A673 (cell line): ENCODE data around the gene MED31. TPM values are rescaled to one million over a fixed set of nuclear protein-coding genes. Genes with fewer than 3 reads are reported as not detected.

Experiments
- BruUV-seq: library from RNA; stranded (reverse); fragments of 400-500 nt; replicated peaks from 2 replicates; lab custom pipeline; 2021; lab: Mats Ljungman, UMichigan
- CTCF ChIA-PET: fragments of 300-600 bp; sonication (Branson Sonifier 250); formaldehyde crosslinking; loops from one replicate; lab custom pipeline; 2022; ENCODE audit warnings: antibody characterized with exemption; lab: Charles Lee
- POLR2A ChIA-PET: fragments of 300-600 bp; sonication (Branson Sonifier 250); formaldehyde crosslinking; loops from one replicate; lab custom pipeline; 2022; ENCODE audit warnings: antibody characterized with exemption; ENCODE audit not compliant: low non-redundant PET; lab: Charles Lee
- DNase-seq: peaks from one replicate; pipeline ENCODE4 v3.0.0-alpha.2; 2015; ENCODE audit warnings: low spot score
- H3K27ac ChIP-seq: fragments of 200-600 bp; sonication (generic); 2 replicates; pipeline ENCODE4 v1.5.1; 2016; ENCODE audit warnings: mixed run types, low read depth, mild to moderate bottlenecking, mixed read lengths, antibody characterized with exemption, low read length; ENCODE audit not compliant: poor library complexity, severe bottlenecking
- H3K27me3 ChIP-seq: fragments of 200-600 bp; sonication (generic); replicated peaks from 2 replicates; pipeline ENCODE4 v1.6.1; 2017; ENCODE audit warnings: mixed run types, low read depth, mild to moderate bottlenecking, mixed read lengths, antibody characterized with exemption, low read length; ENCODE audit not compliant: insufficient read depth, poor library complexity
- H3K36me3 ChIP-seq: fragments of 200-600 bp; sonication (generic); 2 replicates; pipeline ENCODE4 v1.6.1; 2016; ENCODE audit warnings: mixed run types, mild to moderate bottlenecking, mixed read lengths, antibody characterized with exemption, low read length; ENCODE audit not compliant: insufficient read depth, poor library complexity, severe bottlenecking
- H3K4me1 ChIP-seq: fragments of 200-600 bp; sonication (generic); 2 replicates; pipeline ENCODE4 v1.6.1; 2017; ENCODE audit warnings: mixed run types, mild to moderate bottlenecking, mixed read lengths, antibody characterized with exemption, low read length; ENCODE audit not compliant: insufficient read depth, poor library complexity, severe bottlenecking
- H3K4me3 ChIP-seq: fragments of 200-600 bp; sonication (generic); 2 replicates; pipeline ENCODE4 v1.5.1; 2016; ENCODE audit warnings: low read depth, mixed run types, mild to moderate bottlenecking, mixed read lengths, low read length; ENCODE audit not compliant: poor library complexity, severe bottlenecking
- H3K9me3 ChIP-seq: fragments of 200-600 bp; sonication (generic); 2 replicates; pipeline ENCODE4 v1.6.1; 2016; ENCODE audit warnings: mixed run types, low read depth, mild to moderate bottlenecking, mixed read lengths, antibody characterized with exemption, low read length; ENCODE audit not compliant: poor library complexity, severe bottlenecking
- EZH2 ChIP-seq: fragments of 200-600 bp; sonication (generic); IDR thresholded peaks from 2 replicates; pipeline ENCODE4 v1.6.1; 2017; ENCODE audit warnings: borderline replicate concordance, low read depth, mild to moderate bottlenecking, mixed read lengths, antibody characterized with exemption, low read length; ENCODE audit not compliant: poor library complexity, severe bottlenecking
- intact Hi-C: fragments of 100-400 bp; cut with micrococcal nuclease; formaldehyde crosslinking; loops from one replicate; pipeline ENCODE4 v1.10.0; 2022; ENCODE audit not compliant: unreplicated experiment
- total RNA-seq: library from RNA; stranded (reverse); gene quantifications from 2 replicates; pipeline ENCODE4 v1.2.3, GENCODE V29; 2021
- TF ChIP-seq, protein P1 (sequence below): fragments of 300-800, 200-600 bp; sonication (generic); conservative IDR thresholded peaks from 2 replicates; pipeline ENCODE4 v1.5.1; 2017; ENCODE audit warnings: low read depth, mild to moderate bottlenecking, antibody characterized with exemption, low read length, moderate library complexity, mixed read lengths

MED31 gene
- total RNA-seq, 1 experiment from 2014 or later: 27.9 TPM

DNA sequence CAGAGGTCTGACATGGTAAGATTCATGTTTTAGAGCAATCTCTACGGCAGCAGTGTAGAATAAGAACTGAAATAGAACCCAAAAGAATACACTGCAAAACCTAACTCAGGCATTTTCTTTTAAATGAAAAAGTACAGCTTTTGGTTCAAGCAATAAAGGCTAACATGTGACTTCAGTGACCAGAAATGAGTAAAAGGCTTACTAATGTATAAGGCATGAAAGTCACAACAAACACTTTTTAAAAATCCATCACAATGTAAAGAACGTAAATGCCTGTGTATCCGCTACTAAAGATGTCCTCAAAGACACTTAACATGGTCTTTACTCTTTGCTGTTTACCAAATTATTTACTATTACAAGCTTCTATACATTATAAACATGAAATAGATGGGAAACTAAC lies 27.5 kb downstream of the MED31 start:
- no TSS peak for BruUV-seq
- Histone ChIP-seq H3K4me3 (no peak overlapping the region), H3K36me3 (peaks cover 85% of the 10 kb centered on the region), H3K27ac (no peak overlapping the region), H3K9me3 (no peaks in the 10 kb centered on the region), H3K4me1 (no peaks in the 10 kb centered on the region), H3K27me3 (no peaks in the 10 kb centered on the region)
- TF ChIP-seq, protein P1, sequence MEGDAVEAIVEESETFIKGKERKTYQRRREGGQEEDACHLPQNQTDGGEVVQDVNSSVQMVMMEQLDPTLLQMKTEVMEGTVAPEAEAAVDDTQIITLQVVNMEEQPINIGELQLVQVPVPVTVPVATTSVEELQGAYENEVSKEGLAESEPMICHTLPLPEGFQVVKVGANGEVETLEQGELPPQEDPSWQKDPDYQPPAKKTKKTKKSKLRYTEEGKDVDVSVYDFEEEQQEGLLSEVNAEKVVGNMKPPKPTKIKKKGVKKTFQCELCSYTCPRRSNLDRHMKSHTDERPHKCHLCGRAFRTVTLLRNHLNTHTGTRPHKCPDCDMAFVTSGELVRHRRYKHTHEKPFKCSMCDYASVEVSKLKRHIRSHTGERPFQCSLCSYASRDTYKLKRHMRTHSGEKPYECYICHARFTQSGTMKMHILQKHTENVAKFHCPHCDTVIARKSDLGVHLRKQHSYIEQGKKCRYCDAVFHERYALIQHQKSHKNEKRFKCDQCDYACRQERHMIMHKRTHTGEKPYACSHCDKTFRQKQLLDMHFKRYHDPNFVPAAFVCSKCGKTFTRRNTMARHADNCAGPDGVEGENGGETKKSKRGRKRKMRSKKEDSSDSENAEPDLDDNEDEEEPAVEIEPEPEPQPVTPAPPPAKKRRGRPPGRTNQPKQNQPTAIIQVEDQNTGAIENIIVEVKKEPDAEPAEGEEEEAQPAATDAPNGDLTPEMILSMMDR: no peak
- TF ChIP-seq EZH2: no peak
- ChIA-PET POLR2A (no interaction called here), CTCF (no interaction called here)
- DNase-seq: no peak
- intact Hi-C loops: no loop called here

GRCh38 chr17:6611231-6611630 lies 40.2 kb downstream of the MED31 start:
- BruUV-seq: no TSS peak
- no peak overlapping the region for H3K27ac ChIP-seq
- H3K4me3 ChIP-seq: no peak overlapping the region
- H3K4me1 ChIP-seq: no peaks in the 10 kb centered on the region
- TF ChIP-seq EZH2: no peak
- TF ChIP-seq, protein P1: no peak
- H3K9me3 ChIP-seq: no peaks in the 10 kb centered on the region
- DNase-seq: no peak
- H3K27me3 ChIP-seq: no peaks in the 10 kb centered on the region
- ChIA-PET CTCF (no interaction called here), POLR2A (interaction anchor here (0.9 kb wide), 1 partner anchor 608 kb away, joined by 3 read pairs; the partner anchor contains the start of gene DLG4)
- intact Hi-C loops: no loop called here
- H3K36me3 ChIP-seq: peaks cover 56% of the 10 kb centered on the region

DNA sequence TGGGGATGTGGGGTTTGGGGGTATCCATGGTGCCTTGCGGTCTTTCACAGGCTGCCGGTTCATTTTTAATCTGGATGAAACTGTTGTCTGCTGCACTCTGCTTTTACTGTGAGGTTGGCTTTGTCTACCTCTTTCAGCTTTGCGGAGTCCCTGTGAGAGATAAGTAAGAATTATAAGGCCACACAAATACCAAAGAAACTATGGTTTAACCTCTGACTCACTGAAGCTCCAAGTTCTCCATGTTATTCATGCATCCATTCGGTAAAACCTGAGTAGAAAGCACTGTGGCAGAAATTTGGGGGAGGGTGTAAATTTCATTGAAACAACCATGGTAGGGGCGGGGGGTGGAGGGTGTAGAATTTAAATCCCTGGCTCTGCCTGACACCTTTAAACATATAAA lies 41.4 kb downstream of the MED31 start:
- no peak overlapping the region for H3K4me3 ChIP-seq
- no peak for DNase-seq
- TF ChIP-seq EZH2: no peak
- TF ChIP-seq, protein P1: no peak
- no peaks in the 10 kb centered on the region for H3K9me3 ChIP-seq
- no peak overlapping the region for H3K27ac ChIP-seq
- CTCF ChIA-PET: no interaction called here
- no peaks in the 10 kb centered on the region for H3K4me1 ChIP-seq
- no TSS peak for BruUV-seq
- H3K27me3 ChIP-seq: no peaks in the 10 kb centered on the region
- POLR2A ChIA-PET: no interaction called here
- H3K36me3 ChIP-seq: peaks cover 58% of the 10 kb centered on the region
- intact Hi-C loops: no loop called here
